Stimulated activated CD8-positive, alpha-beta memory T cell treated with anti-CD3 and anti-CD28 coated beads, Interleukin-2, amount 100 ng/mL, for 48 hours (primary cell): ENCODE measurements around the gene ADCY6.

Experiments
- DNase-seq, 2 donors: peaks; one replicate each; pipeline ENCODE4 v3.0.0-alpha.2; 2020; ENCODE audit warnings: low read depth in 2 of 2

The ADCY6 gene

DNA sequence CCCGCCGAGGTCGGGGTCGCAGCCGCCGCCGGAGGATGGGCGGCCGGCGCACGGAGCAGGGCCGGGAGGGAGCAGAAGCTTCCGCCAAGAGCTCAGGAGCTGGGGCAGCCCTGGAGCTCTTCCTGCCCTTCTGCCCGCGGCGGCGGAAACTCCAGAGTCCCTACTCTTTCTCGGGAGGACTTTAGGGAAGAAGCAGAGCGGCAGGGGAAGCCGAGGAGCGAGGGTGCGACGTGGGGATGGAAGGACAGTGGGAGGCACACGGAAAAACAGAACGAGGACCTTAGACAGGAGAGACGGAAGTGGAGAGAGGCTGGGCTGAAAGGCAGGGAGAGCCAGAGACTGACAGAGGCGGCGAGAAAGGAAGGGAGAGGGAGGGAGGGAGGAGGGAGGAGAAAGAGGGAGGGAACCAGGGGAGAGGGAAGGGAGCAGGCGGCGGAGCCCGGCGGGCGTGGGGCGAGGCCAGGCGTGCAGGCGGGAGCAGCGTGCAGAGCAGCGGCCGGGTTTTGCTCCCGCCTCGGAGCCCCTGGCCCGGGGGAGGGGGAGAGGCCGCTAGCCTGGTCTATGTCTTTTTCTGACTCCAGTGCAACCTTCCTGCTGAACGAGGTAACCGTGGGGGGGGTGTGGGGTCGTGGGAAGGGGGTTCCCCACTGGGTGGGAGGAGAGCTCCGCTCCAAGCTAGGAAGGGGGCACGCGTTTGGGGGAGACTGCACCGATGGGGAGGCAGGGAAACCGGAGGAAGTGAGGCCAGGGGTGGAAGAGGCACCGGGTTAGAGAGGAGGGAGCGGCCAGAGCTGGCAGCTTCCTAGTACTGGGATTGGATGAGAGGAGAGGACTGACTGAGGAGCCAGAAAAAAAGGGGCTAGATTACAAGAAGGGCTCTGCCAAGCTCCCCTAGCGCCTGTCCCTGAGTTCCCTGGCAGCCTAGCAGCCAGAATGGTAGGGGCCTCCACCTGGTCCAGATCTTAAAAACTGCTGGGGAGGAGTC, 26.5 kb upstream of the ADCY6 start:
- peak in 1 of 2 donors; percentile 27 for DNase-seq

DNA sequence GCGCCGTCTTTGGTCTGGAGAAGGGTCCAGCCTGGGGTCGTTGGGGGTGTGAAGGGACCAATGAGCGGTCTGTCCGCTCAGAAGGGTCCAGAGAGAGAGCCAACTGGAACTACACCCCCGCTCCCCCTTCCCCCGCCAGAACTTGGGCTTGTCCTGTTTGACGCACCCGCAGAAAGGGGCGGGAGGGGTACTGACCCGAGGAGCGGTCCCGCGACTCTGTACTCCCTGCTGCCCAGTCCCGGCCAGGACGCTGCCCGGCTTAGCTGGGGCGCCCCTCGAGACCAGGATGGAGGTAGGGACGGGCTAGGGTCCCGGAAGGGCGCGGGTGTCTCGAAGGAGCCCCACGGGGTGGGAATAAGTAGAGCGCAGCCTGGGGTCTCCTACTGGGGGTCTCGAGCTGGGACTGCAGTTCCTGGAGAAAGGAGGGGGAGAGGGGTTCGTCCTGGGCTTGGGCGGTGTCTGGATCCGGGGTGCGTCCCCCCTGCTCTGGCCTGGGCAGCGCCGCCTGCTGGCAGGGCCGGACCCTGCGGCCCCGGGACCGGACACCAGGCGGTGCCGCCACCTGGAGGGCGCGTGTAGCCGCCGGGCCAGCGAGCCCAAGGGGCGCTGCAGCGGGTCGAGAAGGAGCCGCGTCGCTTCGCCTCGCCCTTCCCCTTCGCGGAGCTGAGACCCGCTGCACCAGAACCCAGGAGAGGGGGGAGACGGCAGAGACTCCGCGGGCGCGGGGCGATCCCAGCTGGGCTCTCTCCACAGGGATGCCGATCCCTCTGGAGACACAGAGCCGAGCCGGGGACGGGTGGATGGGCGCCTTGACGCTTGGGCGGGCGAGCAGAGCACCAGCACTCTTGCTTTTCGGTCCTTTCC, 25.6 kb upstream of the ADCY6 start:
- peak; percentile 80 for DNase-seq

DNA sequence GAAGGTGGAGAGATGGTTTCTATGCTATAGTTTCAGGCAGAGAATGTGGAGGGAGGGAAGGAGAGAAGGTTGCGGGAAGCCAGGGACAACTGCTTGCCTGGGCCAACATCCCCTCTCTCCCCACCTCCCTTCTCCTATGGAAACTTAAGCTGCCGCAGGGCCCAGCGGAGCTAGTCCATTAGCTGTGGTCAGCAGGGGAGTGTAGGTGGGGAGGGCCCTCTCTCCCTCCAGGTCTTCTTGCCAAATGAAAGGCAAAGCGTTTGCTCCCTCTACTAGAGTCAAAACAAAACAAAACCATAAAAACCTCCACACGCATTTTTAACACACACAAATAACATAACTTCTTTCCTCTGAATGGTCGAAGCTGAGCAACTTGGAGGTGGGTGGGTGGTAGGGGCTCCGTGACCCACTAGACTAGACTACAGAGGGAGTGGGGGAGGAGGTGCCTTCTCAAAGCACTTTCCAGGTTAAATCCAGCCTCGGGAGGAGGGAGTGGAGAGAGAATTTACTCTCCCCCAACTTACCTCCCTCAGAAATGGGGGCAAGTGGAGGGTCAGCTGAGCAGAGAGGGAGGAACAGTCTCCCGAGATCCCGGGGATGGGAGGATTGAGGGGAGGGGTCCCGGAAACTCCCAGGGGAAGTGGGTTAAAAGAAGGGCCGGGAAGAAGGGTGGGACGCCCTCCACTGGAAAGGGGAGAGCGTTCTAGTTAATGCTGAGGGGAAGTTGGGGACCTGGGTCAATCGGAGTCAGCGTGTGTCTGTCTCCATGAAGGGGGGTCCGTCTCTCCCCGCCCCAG, 24.8 kb upstream of the ADCY6 start:
- DNase-seq = no peak

DNA sequence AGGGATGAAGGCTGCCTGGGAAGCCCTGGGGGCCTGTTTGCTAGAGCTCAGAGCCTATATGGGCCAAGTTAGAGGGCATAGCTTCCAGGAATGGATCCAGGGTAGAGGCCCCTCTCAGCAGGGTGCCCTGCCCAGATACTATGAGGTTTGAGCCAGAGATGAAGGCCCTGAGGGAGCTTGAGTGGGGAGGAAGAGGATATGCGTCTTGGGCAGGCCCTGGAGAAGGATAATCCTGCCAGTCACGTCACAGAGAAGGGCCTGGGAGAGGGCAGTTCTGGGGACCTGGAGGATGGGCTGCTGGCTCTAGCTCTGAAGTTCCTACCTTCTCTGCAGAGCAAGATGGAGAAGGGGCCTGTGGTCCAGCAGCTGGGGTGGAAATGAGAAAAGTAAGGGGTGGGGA, 23.5 kb upstream of the ADCY6 start:
- DNase-seq = no peak

DNA sequence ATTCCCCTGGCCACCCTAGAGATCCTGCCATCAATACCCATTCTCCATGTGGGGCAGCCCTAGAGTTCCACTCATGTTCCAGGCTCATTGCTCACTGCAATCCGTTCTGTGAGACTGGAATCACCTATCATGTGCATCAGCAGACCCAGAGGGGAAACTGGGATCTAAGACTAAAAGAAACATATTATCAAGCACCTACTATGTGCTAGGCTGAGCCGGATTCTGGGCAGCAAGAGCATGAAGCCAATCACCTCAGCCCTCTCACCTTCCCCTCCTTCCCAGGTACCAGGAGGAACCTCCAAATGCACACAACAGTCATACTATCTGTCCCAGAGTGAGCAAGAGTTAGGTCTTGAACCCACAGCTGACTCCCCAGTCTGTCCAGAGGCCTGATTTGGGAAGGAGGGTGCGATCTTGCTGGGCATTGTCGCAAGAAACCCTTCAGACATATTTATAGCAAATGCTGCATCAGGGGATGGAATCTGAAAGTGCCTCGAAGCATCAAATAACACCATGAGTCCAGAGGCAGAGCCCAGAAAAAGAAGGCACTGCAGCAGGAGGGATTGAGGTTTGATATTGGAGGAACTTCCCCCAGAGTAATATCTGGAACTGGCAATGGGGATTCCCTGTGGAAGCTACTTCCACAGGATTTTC, 22.7 kb upstream of the ADCY6 start:
- DNase-seq = no peak

DNA sequence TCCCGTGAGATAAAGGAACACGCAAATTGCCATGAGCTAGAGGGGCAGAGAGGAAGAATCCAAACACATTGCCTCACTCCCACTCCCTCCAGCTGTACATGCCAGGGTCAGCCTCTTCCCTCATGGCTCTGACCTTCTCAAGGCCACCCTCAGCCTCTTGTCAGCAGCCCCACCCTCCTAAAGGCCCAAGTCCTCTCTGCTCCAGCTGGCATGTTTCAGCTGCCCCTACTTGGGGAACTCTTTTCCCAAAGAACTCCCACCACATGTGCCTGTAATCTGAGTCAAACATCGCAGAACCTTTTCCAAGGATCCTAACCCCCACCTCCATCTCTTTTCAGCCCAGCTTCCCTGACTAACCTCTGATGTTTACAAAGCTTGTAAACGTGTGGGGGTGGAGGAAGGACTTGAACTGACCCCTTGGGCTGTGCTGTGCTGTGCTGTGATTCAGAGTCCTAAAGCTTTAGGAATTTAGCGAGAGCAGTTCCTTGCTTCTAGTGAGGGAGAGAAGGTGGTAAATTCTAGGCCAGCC, 22.1 kb upstream of the ADCY6 start:
- no peak for DNase-seq

DNA sequence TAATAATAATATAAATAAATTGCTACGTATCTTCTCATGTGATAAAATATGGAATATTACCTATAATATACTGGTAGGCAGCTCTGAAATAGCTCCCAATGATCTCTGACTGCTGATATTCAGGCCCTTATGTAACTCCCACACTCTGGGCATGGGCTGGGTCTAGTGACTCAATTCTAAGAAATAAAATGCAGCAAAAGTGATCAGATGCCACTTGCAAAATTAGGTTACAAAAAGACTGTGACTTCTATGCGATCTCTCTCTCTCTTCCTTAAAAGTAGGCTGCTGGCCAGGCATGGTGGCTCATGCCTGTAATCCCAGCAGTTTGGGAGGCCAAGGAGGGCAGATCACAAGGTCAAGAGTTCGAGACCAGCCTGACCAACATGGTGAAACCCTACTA, 19.1 kb upstream of the ADCY6 start:
- DNase-seq = no peak

DNA sequence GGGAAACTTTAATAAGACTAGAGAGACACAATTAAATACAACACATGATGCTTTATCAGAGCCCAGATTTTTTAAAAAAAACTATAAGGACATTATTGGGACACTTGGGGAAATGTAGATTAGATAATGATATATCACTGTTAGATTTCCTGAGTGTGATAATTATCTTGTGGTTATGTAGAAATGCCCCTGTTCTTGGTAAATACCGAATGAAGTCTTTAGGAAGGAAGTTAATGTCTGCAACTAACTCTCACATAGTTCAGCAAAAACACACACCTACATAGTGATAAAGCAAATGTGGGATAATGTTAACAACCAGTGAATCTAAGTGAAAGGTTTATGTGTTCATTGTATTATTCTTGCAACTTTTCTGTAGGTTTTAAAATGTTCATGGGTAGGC, 14.8 kb upstream of the ADCY6 start:
- no peak for DNase-seq

DNA sequence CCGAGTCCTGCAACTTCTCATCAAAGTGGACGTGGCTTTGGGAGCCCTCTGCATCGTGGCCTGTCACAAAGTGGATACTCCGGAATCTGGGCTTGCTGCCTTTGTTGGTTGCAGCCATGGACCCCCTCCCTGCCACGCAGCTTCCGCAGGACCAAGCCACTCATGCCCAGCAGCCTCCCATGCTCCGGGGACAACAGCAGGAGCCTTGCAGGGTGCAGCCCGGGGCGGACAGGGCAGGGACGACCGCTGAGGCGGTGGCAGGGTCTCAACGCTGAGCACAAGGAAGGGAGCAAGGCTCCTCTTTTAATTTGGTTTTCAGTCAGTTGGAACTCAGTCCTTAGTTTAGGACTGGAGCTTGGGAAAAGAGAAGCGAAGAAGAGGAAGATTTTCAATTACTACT, 12.1 kb upstream of the ADCY6 start:
- DNase-seq = no peak

DNA sequence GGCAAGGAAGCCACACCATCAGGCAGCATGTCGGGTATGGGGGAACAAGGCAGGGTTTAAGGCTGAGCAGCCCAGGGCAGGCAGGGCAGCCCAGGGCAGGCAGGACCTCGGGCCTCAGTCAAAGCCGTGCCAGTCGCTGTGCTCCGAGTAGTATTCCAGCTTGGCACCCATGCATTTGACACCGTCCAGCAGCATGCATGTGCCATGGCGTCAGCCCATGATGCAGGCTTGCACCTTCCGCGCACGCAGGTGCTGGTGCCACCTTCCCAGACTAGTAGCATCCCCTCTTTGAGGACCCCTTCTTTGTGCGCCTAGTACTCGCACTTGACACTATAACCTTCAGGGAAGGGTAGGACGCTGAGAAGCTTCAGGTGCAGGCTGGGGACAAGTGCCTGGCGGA, 11.6 kb upstream of the ADCY6 start:
- DNase-seq = no peak

DNA sequence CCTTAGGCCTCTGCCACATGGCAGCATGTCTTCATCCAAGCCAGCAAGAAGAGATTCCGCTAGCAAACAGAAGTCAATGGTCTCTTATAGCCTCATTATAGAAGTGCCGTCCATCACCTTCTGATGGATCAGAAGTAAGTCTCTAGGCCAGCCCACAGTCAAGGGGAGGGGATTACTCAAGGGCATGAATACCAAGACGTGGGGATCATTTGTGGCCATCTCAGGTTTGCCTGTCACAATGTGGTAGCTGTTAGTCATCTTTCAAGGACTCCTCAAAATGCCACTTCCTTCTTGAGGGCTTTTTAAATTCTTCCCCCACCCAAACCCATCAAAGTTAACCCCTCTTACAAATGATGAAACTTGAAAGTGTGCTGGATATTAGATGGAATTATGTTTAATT, 8.1 kb upstream of the ADCY6 start:
- DNase-seq = peak in 1 of 2 donors; percentile 12

DNA sequence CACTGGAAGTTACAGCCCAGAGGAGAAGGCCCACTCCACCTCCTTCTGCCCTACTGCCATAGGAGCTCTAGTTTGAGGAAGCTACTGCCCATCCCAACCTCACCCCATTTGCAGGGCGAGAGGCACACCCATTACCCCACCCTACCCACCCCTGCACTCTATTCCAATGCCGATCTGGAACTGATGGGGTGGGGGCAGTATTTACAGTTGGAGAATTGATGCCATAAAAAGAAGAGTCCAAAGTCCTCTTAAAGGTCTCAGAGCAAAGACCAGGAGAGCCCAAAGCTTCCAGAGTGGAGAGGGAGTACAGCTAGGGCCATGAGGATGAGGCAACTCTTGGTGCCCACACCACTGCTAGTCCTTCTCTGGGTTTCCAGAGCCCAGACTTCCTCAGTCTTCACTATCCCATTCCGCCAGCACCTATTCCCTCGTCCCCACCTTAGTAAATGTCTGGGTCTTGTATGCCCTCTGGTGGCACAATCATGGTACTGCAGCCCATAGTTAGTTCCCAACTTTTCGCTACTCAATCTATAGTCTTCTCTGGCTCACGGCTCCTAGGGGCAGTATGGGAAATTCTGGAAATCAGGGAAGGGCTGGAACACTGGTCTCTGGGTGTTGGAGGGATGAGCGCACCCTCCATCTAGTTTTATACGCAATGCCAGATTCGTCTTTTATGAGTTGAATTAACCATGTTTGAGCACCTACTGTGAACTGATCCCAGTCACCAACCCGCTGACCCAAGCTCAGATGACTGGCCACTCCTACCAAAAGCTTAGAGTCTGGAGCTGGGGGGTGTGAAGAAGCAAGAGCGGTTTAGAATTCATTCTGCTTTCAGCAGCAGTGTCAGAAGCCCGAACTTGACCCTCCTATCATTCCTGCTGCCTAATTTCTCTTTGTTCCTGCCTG, 6.9 kb upstream of the ADCY6 start:
- peak in 1 of 2 donors; percentile 38 for DNase-seq

DNA sequence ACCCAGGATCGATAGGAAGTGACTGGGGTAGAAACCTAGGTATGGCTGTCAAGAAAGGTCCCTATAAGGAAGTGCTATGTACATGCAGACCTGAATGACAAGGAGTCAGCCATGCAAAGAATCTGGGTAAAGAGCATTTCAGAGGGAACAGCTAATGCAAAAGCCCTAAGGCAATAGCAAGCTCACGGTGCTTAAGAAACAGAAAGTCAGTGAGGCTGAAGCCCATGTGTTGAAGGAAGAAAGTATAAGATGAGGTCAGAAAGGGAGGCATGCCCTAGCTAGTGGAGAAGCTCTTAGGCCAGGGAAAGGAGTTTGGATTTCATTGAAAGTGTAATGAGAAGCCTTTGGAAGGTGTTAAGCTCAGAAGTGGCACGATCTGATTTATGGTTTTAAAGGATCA, 6.0 kb upstream of the ADCY6 start:
- no peak for DNase-seq

DNA sequence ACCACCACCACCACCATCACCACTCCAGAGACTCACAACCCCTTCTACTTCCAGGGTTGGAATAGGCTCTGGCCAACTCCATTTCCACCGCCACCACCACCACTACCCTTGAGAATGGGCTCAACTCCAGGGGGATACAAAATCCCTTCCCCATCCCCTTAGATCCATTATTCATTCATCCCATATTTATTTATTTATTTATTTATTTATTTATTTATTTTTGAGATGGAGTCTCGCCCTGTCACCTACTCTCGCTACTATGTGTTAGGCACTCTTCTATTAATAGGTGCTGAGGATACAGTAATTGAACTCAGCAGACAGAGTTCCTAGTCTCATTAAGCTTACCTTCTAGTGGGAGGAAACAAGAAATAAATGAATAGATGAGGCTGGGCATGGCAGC, 4.8 kb upstream of the ADCY6 start:
- DNase-seq = no peak

DNA sequence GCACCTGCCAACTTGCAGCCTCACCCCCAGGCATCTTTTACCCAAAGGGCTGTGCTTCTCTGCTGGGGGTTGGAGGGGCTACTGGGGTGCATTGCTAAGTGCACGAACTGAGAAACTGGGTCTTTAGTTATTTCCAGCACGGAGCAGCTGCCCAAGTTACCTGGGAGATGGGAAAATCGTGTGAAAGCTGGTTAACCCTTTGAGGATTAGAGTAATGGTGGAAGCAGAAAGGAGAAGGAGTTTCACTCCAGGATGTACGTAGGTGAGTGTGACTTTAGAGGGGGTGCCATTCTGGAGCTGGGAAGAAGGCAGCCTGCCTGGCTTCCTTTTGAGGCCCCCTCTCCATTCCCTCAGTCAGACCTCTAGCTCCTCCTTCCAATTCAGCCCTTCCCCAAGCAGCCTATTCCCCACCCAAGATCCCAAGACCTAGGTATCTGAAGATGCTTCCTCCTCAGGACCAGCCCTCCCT, 1.0 kb upstream of the ADCY6 start:
- DNase-seq = no peak

DNA sequence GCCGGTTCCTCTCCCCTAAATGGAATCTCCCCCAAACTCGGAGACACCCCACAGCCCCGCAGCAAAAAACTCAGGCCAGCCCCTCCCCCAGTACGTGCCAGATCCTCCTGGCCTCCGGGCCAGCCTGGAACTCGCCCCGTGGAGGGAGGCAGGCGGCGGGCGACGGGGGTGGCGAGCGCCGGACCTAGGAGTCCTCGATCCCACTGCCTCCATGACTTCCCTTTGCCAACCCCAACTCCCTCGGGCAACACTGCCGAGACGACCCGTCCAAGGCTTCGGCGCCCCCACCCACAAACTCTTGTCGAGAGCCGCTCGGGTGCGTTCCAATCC, 400 bp downstream of the ADCY6 start:
- no peak for DNase-seq

DNA sequence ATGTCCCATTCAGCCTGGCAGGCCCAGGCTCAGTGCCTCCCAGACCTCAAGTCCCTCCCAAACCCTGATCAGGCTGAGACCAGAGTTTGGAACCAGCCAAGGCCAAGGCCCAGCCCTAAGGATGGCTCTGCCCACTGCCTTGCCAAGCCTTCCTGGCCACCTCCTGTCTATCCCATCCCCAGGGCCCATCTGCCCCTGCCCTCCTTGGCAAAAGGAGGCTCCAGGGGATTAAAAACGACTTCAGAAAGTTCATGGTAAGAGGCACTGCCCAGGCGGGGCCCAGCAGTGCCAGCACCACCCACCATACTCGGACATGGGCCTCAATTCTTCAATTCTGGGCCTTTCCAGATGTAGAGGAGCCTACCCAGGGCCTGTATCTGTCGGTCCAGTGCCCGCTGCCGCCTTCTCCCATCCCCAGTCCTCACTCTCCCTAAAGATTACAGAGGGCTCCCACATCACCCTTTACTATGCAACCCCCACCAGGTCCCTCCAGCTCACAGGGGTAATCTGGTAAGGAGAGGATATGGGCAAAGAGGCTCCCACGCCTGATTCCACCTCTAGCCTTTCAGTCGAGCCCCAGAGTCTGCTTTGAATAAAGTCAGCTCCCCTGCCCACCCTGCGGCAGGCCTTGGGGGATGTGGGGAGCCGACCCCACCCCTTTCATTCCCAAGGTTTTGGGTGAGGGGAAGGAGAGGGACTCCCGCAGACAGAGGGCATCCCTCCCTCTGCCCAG, 932 bp downstream of the ADCY6 start:
- no peak for DNase-seq

DNA sequence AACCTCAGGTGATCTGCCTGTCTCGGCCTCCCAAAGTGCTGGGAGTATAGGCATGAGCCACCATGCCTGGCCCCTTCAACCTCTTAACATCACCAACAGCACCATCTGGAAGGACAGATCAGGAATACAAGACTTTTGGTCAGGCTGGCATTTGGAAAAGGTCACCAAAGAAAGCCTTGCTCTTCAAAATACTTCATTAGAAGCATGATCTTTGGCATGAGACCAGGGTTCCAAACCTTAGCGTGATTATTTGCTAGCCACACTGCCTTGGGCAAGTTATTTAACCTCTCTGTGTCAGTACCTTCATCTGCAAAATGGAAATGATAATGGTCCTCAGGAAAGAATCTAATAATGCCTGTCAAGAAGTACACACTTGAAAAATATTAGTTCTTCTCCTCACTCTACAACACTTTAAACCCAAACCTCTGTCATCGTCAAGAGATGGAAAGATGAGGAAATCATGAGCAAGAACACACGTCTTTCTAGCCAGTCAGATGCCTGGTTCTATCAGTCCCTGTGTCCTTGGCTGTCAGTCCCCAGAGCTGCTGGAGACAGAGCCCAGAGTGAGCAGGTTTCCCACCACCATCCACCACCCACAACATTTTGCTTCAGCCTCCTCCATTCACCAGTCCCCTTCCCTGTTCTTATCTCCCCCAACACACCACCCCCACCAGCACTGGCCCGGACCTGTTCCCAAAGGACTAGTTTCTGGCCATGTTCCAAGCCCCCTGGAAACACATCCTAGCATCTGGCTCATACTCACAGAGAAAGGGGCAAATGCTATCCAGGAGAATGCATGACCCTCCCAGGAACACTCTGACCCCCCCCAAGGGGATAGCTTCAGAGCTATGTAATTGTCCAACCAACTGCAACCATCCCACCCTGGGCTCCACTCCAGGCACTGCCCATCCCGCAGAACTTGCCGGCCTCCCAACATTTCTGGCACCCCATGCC, 2.0 kb downstream of the ADCY6 start:
- DNase-seq = no peak
